NCI-H146 treated with DMSO at 0.1 percent for 48 hours (cell line): Measurements from ENCODE around the gene KCNT2.
"Not testable (repeated sequence)": the region's sequence is repeated elsewhere in the genome, so short reads cannot be mapped to it uniquely, and the experiment has no call there.

ENCODE experiments used
- DNase-seq: peaks from one replicate; lab custom pipeline; 2025; ENCODE audit not compliant: unreplicated experiment; lab: John Stamatoyannopoulos, UW

Gene KCNT2

GRCh38 chr1:196517193-196517592 lies 91.0 kb downstream of the KCNT2 start:
- DNase-seq: no peak

GRCh38 chr1:196516373-196516772 lies 91.9 kb downstream of the KCNT2 start:
- DNase-seq: no peak

- DNase-seq: no peak
Observed at GRCh38 chr1:196515904-196516303, 92.3 kb downstream of the KCNT2 start.

GRCh38 chr1:196513821-196514220 lies 94.4 kb downstream of the KCNT2 start:
- no peak for DNase-seq

- no peak for DNase-seq
Observed at GRCh38 chr1:196510451-196510850, 97.8 kb downstream of the KCNT2 start.

- DNase-seq: not testable (repeated sequence)
Observed at GRCh38 chr1:196504224-196504623, 104.0 kb downstream of the KCNT2 start.

GRCh38 chr1:196502437-196502836 lies 105.8 kb downstream of the KCNT2 start:
- DNase-seq: no peak

GRCh38 chr1:196501760-196502428 lies 106.3 kb downstream of the KCNT2 start:
- no peak for DNase-seq

GRCh38 chr1:196497817-196498216 lies 110.4 kb downstream of the KCNT2 start:
- no peak for DNase-seq

GRCh38 chr1:196494766-196495165 lies 113.5 kb downstream of the KCNT2 start:
- DNase-seq: no peak

GRCh38 chr1:196493881-196494280 lies 114.4 kb downstream of the KCNT2 start:
- DNase-seq: no peak

GRCh38 chr1:196488579-196488978 lies 119.7 kb downstream of the KCNT2 start:
- DNase-seq: no peak

- no peak for DNase-seq
Observed at GRCh38 chr1:196486346-196486745, 121.9 kb downstream of the KCNT2 start.

GRCh38 chr1:196481616-196482015 lies 126.6 kb downstream of the KCNT2 start:
- no peak for DNase-seq

- DNase-seq: no peak
Observed at GRCh38 chr1:196477262-196477661, 131.0 kb downstream of the KCNT2 start.

- DNase-seq: no peak
Observed at GRCh38 chr1:196467230-196467925, 140.9 kb downstream of the KCNT2 start.

GRCh38 chr1:196466654-196467053 lies 141.6 kb downstream of the KCNT2 start:
- DNase-seq: no peak

- DNase-seq: no peak
Observed at GRCh38 chr1:196466166-196466565, 142.1 kb downstream of the KCNT2 start.

- no peak for DNase-seq
Observed at GRCh38 chr1:196464480-196464941, 143.7 kb downstream of the KCNT2 start.

- DNase-seq: no peak
Observed at GRCh38 chr1:196462086-196462485, 146.2 kb downstream of the KCNT2 start.

GRCh38 chr1:196461521-196461920 lies 146.7 kb downstream of the KCNT2 start:
- DNase-seq: no peak

GRCh38 chr1:196459383-196459782 lies 148.9 kb downstream of the KCNT2 start:
- no peak for DNase-seq

- DNase-seq: no peak
Observed at GRCh38 chr1:196454792-196455191, 153.4 kb downstream of the KCNT2 start.
